CD4-positive, alpha-beta T cell treated with Interleukin-15 for 1 hour (primary cell): ENCODE data around the gene CNTNAP2.
"Not testable (repeated sequence)": the region's sequence is repeated elsewhere in the genome, so short reads cannot be mapped to it uniquely, and the experiment has no call there.

Experiments
- DNase-seq: peaks from one replicate; pipeline ENCODE4 v3.0.0-alpha.2; 2020

Gene CNTNAP2

GRCh38 chr7:148436135-148436534 is 2319.5 kb downstream of the CNTNAP2 start:
- DNase-seq: no peak

GRCh38 chr7:148436571-148436970 is 2320.0 kb downstream of the CNTNAP2 start:
- DNase-seq: no peak

GRCh38 chr7:148437043-148437442 is 2320.4 kb downstream of the CNTNAP2 start:
- DNase-seq: no peak

- DNase-seq: no peak
Observed at GRCh38 chr7:148442141-148442655, 2325.6 kb downstream of the CNTNAP2 start.

- DNase-seq: no peak
Observed at GRCh38 chr7:148442933-148443332, 2326.3 kb downstream of the CNTNAP2 start.

- DNase-seq: no peak
Observed at GRCh38 chr7:148445260-148446044, 2328.9 kb downstream of the CNTNAP2 start.

GRCh38 chr7:148447221-148447849 is 2330.7 kb downstream of the CNTNAP2 start:
- DNase-seq: no peak

GRCh38 chr7:148451526-148451925 is 2334.9 kb downstream of the CNTNAP2 start:
- DNase-seq: not testable (repeated sequence)

GRCh38 chr7:148456351-148456750 is 2339.8 kb downstream of the CNTNAP2 start:
- DNase-seq: no peak

- no peak for DNase-seq
Observed at GRCh38 chr7:148457310-148457921, 2340.8 kb downstream of the CNTNAP2 start.

GRCh38 chr7:148458263-148458662 is 2341.7 kb downstream of the CNTNAP2 start:
- DNase-seq: no peak

GRCh38 chr7:148461392-148462179 is 2345.0 kb downstream of the CNTNAP2 start:
- DNase-seq: no peak

- not testable (repeated sequence) for DNase-seq
Observed at GRCh38 chr7:148462774-148463173, 2346.2 kb downstream of the CNTNAP2 start.

- DNase-seq: no peak
Observed at GRCh38 chr7:148463210-148463609, 2346.6 kb downstream of the CNTNAP2 start.

GRCh38 chr7:148464947-148465346 is 2348.3 kb downstream of the CNTNAP2 start:
- DNase-seq: no peak

- DNase-seq: not testable (repeated sequence)
Observed at GRCh38 chr7:148465441-148465840, 2348.8 kb downstream of the CNTNAP2 start.

- no peak for DNase-seq
Observed at GRCh38 chr7:148466120-148466519, 2349.5 kb downstream of the CNTNAP2 start.

- DNase-seq: no peak
Observed at GRCh38 chr7:148468700-148469098, 2352.1 kb downstream of the CNTNAP2 start.
